Eye (tissue), 1 donor: ENCODE results near the gene ZFP91.
A peak's percentile ranks its signal among the peaks of the same experiment; 100 is the strongest.

Experiments
- DNase-seq: peaks from one replicate; pipeline ENCODE4 v3.0.0-alpha.2; 2015

Gene ZFP91

GRCh38 chr11:58636587-58636986 lies 57.7 kb downstream of the ZFP91 start:
- DNase-seq: no peak

GRCh38 chr11:58637371-58637770 lies 58.5 kb downstream of the ZFP91 start:
- DNase-seq: no peak

- DNase-seq: no peak
Observed at GRCh38 chr11:58639103-58639502, 60.2 kb downstream of the ZFP91 start.

GRCh38 chr11:58639669-58640068 lies 60.8 kb downstream of the ZFP91 start:
- no peak for DNase-seq

- DNase-seq: no peak
Observed at GRCh38 chr11:58640386-58641023, 61.6 kb downstream of the ZFP91 start.

GRCh38 chr11:58641341-58641740 lies 62.5 kb downstream of the ZFP91 start:
- no peak for DNase-seq

- no peak for DNase-seq
Observed at GRCh38 chr11:58641803-58642581, 63.1 kb downstream of the ZFP91 start.

GRCh38 chr11:58645854-58646253 lies 67.0 kb downstream of the ZFP91 start:
- DNase-seq: no peak

GRCh38 chr11:58647141-58647699 lies 68.4 kb downstream of the ZFP91 start:
- DNase-seq: no peak

GRCh38 chr11:58647866-58648265 lies 69.0 kb downstream of the ZFP91 start:
- DNase-seq: no peak

GRCh38 chr11:58649623-58650022 lies 70.8 kb downstream of the ZFP91 start:
- DNase-seq: no peak

- DNase-seq: no peak
Observed at GRCh38 chr11:58650496-58650895, 71.6 kb downstream of the ZFP91 start.

GRCh38 chr11:58652726-58653280 lies 73.9 kb downstream of the ZFP91 start:
- DNase-seq: no peak

- peak; percentile 87 for DNase-seq
Observed at GRCh38 chr11:58654079-58654907, 75.4 kb downstream of the ZFP91 start.

GRCh38 chr11:58654908-58655296 lies 76.0 kb downstream of the ZFP91 start:
- DNase-seq: no peak

GRCh38 chr11:58656348-58656747 lies 77.5 kb downstream of the ZFP91 start:
- DNase-seq: no peak

- DNase-seq: no peak
Observed at GRCh38 chr11:58658623-58659022, 79.8 kb downstream of the ZFP91 start.

- no peak for DNase-seq
Observed at GRCh38 chr11:58659404-58659803, 80.5 kb downstream of the ZFP91 start.

GRCh38 chr11:58659910-58660570 lies 81.2 kb downstream of the ZFP91 start:
- DNase-seq: no peak
